Jurkat, Clone E6-1 (cell line): ENCODE data around the gene OTUD4.
A peak's percentile ranks its signal among the peaks of the same experiment; 100 is the strongest.

Experiments used
- DNase-seq: peaks from one replicate; pipeline ENCODE4 v3.0.0-alpha.2; 2011; ENCODE audit warnings: low read depth, low spot score
- H3K4me3 ChIP-seq: 2 replicates; pipeline ENCODE4 v1.5.1; 2011; ENCODE audit warnings: mild to moderate bottlenecking, low read length, control low read depth, moderate library complexity

Gene OTUD4

DNA sequence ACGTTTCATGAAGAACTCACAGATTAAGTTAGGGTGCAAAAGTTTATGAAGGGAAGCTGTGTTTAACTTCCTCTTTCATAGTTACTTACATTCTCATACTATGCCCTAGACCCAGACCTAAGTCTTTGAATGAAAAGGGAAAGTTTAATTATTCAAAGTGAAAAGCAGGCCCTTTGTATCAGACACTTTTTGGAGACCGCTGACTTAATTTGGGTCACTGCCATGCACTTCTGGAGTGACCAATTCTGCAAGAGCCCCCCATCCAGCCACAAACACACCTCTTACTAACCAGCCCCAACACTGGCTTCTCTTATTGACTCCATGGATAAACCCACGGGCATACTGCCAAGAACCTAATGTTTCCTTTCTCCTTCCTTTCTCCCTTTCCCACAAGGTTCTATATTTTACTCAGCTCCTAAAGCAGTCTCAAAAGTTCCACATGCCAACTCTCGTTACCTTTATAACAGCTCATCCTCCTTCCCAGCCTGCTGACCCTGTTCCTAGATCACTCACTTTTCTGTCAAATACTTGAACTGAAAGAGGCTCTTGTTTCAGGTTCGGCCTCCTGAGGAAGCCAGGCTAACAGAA is 47.8 kb downstream of the OTUD4 start:
- H3K4me3 ChIP-seq: no peak overlapping the region
- no peak for DNase-seq

- H3K4me3 ChIP-seq: no peak overlapping the region
- DNase-seq: no peak
Measured at GRCh38 chr4:145131848-145132247, 48.5 kb downstream of the OTUD4 start.

GRCh38 chr4:145130788-145131399 is 49.5 kb downstream of the OTUD4 start:
- DNase-seq: no peak
- no peak overlapping the region for H3K4me3 ChIP-seq

DNA sequence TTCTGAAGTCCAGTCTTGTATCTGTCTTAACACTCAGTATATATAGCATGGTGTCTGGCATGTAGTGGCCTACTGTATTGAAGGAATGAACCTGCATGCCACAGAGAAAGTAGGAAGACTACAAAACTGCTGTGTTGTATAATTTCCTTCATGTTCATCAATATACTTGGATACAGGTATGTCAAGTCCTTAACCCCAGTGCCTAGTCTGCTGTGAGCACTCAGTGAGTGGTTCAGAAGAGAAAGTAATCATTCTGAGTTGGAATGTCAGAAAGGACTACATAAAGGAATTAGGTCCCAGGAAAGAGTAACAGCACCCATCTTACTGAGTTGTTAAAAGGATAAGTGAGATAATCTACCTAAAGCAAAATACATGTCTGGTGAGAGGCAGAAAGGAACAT is 50.3 kb downstream of the OTUD4 start:
- H3K4me3 ChIP-seq: no peak overlapping the region
- no peak for DNase-seq

- DNase-seq: no peak
- H3K4me3 ChIP-seq: no peak overlapping the region
Measured at GRCh38 chr4:145125396-145125795, 55.0 kb downstream of the OTUD4 start.

GRCh38 chr4:145108128-145108527 is 72.3 kb downstream of the OTUD4 start:
- H3K4me3 ChIP-seq: no peak overlapping the region
- DNase-seq: no peak

DNA sequence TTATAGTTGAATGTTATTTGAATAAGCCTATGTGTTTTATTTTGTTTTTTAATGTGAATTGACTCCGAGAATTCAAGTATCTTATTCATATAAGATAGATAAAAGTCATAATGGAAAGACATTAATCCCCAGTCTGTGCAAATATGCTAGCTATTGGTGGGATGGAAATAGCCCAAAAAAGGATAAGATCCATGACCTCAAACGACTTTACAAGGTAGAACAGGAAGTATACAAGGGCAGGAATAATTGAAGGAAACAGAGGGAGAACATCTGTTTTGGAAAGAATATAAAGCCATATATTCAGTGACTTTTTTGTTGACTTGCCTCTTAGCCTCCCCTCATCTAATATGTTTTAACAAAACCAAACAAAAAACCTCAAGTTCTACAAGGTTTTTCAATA is 73.3 kb downstream of the OTUD4 start:
- H3K4me3 ChIP-seq: no peak overlapping the region
- no peak for DNase-seq

GRCh38 chr4:145103496-145103895 is 76.9 kb downstream of the OTUD4 start:
- no peak overlapping the region for H3K4me3 ChIP-seq
- DNase-seq: no peak

DNA sequence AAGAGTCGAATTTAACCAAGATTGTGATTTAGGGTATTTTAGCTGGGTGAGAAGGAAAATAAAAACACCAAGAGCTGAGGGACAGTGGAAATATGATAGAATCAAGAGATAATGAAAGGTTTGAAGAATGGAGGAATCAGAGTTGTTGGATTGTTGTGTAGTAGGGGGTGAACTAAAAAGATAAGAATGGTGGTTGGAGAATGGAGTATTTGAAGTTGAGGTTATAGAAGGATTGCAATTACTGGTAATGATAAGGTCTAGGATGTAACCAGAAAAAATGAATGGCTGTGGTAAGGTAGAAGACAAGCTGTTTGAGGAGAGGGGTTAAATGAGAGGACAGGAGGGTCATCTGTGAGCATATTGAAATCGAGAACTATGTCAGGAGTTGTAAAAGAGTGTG is 77.8 kb downstream of the OTUD4 start:
- no peak for DNase-seq
- H3K4me3 ChIP-seq: no peak overlapping the region

DNA sequence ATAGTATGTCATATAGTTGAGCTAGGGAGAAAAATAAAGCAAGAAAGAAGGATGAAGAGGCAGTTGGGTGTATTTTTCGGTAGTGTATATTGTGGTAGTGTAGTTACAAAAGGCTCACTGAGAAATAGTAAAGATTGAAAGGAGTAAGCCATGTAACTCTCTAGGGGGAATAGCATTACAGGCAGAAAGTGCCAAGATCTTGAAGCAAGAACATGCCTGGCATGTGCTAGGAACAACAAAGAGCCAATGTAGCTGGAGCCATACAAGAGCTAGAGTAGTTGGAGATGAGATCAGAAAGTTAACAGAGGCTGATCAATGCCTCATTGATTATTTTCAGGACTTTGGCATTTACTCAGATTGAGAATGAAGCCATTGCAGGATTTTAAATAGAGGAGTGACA is 79.3 kb downstream of the OTUD4 start:
- H3K4me3 ChIP-seq: no peak overlapping the region
- DNase-seq: no peak

DNA sequence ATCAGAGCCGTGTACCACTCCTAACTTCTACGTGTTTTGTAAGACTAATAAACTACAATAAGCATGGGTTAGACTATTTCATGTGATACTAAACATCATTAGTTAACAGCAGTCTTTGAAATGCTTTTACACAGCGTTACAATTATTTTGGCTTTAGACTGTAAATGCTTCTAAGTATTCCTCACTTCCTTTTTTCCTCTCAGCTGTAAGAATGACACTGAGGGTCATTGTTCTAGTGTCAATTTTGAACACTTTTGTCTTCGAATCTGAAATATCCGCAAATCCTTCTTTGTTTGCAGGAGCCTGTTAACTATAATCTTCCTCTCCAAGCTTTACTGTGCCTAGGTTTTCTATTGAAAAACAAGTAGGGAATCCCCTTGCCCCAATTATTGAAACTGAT is 80.7 kb downstream of the OTUD4 start:
- DNase-seq: no peak
- H3K4me3 ChIP-seq: peak overlapping the region; percentile 63

GRCh38 chr4:145098675-145099037 is 81.7 kb downstream of the OTUD4 start:
- DNase-seq: no peak
- peak overlapping the region; percentile 63 for H3K4me3 ChIP-seq

GRCh38 chr4:145097821-145098674 is 82.3 kb downstream of the OTUD4 start, which contains the start of the genes ABCE1 and ANAPC10:
Gene ABCE1, plus strand, starts transcription at chr4:145098311. Its CDS starts 6,102 bp downstream, at chr4:145104413.
Gene ANAPC10, minus strand, starts transcription at chr4:145098196. Its CDS starts 2,097 bp downstream, at chr4:145096099.
- peak; percentile 98 for DNase-seq
- peak within 1 kb of the TSS; percentile 63 for H3K4me3 ChIP-seq

- no peak for DNase-seq
- H3K4me3 ChIP-seq: peak overlapping the region; percentile 63
Measured at GRCh38 chr4:145097331-145097820, 83.0 kb downstream of the OTUD4 start.

GRCh38 chr4:145093638-145094037 is 86.8 kb downstream of the OTUD4 start:
- DNase-seq: no peak
- no peak overlapping the region for H3K4me3 ChIP-seq

- no peak overlapping the region for H3K4me3 ChIP-seq
- DNase-seq: no peak
Measured at GRCh38 chr4:145090380-145090779, 90.0 kb downstream of the OTUD4 start.

- H3K4me3 ChIP-seq: no peak overlapping the region
- no peak for DNase-seq
Measured at GRCh38 chr4:145083891-145084605, 96.3 kb downstream of the OTUD4 start.
